SJCRH30 (cell line): ENCODE data around the gene ABCA7. TPM values are rescaled to one million over a fixed set of nuclear protein-coding genes. Genes with fewer than 3 reads are reported as not detected.
"Not testable (repeated sequence)": the region's sequence is repeated elsewhere in the genome, so short reads cannot be mapped to it uniquely, and the experiment has no call there.

Experiments
- DNase-seq, 2 experiments: peaks; one replicate each; pipeline ENCODE4 v3.0.0-alpha.2; 2015 to 2020
- H3K27ac ChIP-seq: fragments of 250-450 bp; sonication (Bioruptor Pico); 2 replicates; pipeline ENCODE4 v1.5.1; 2020; ENCODE audit warnings: mild to moderate bottlenecking, moderate library complexity
- H3K27me3 ChIP-seq: fragments of 250-450 bp; sonication (Bioruptor Pico); 2 replicates; pipeline ENCODE4 v1.5.1; 2020; ENCODE audit warnings: mild to moderate bottlenecking, moderate library complexity
- H3K36me3 ChIP-seq: fragments of 250-450 bp; sonication (Bioruptor Pico); 2 replicates; pipeline ENCODE4 v1.5.1; 2020; ENCODE audit warnings: mild to moderate bottlenecking, moderate library complexity
- H3K4me1 ChIP-seq: fragments of 250-450 bp; sonication (Bioruptor Pico); 2 replicates; pipeline ENCODE4 v1.5.1; 2020; ENCODE audit warnings: mild to moderate bottlenecking, moderate library complexity
- H3K4me3 ChIP-seq: fragments of 250-450 bp; sonication (Bioruptor Pico); 2 replicates; pipeline ENCODE4 v1.5.1; 2020; ENCODE audit warnings: mild to moderate bottlenecking, moderate library complexity
- H3K9me3 ChIP-seq: fragments of 250-450 bp; sonication (Bioruptor Pico); replicated peaks from 2 replicates; pipeline ENCODE4 v1.5.1; 2020; ENCODE audit warnings: mild to moderate bottlenecking, moderate library complexity
- total RNA-seq: library from RNA; depleted of rRNA; stranded (reverse); fragments of >200 nt; shearing (Covaris generic); gene quantifications from 2 replicates; pipeline ENCODE4 v1.2.3, GENCODE V29; 2014; rRNA removed

ABCA7 gene
- total RNA-seq, 1 experiment from 2014 or later, result 11.0 TPM

DNA sequence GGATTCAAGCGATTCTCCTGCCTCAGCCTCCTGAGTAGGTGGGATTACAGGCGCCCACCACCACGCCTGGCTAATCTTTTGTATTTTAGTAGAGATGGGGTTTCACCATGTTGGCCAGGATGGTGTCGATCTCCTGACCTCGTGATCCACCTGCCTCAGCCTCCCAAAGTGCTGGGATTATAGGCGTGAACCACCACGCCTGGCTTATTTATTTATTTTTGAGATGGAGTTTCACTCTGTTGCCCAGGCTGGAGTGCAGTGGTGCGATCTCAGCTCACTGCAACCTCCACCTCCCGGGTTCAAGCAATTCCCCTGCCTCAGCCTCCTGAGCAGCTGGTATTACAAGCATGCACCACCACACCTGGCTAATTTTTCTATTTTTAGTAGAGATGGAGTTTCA is 74.8 kb downstream of the ABCA7 start:
- H3K36me3 ChIP-seq, result peaks cover 26% of the 10 kb centered on the region
- H3K27ac ChIP-seq, H3K4me3 ChIP-seq, DNase-seq, H3K4me1 ChIP-seq, H3K9me3 ChIP-seq, H3K27me3 ChIP-seq: not testable (repeated sequence)

Other genes starting within 250 kb of the ABCA7 start
- gene PTBP1, start 242.7 kb upstream of the ABCA7 start, total RNA-seq, result 232 TPM in 2 replicates
- gene PLPPR3, start 218.2 kb upstream of the ABCA7 start, total RNA-seq, result not detected in 2 replicates
- not detected in 2 replicates for gene AZU1, start 212.3 kb upstream of the ABCA7 start, total RNA-seq
- gene PRTN3, start 199.1 kb upstream of the ABCA7 start, total RNA-seq, result not detected in 2 replicates
- not detected in 2 replicates for gene ELANE, start 187.8 kb upstream of the ABCA7 start, total RNA-seq
- 0.08 and 0.18 TPM in 2 replicates for gene CFD, start 180.4 kb upstream of the ABCA7 start, total RNA-seq
- 19.6 and 21.3 TPM in 2 replicates for gene MED16, start 146.9 kb upstream of the ABCA7 start, total RNA-seq
- not detected in 2 replicates for gene RNU6-9, start 146.6 kb upstream of the ABCA7 start, total RNA-seq
- 18.3 and 19.8 TPM in 2 replicates for gene R3HDM4, start 126.9 kb upstream of the ABCA7 start, total RNA-seq
- gene KISS1R, start 122.8 kb upstream of the ABCA7 start, total RNA-seq, result 0.08 TPM in 1 of 2 replicates, not detected in the other
- gene ARID3A, start 114.1 kb upstream of the ABCA7 start, total RNA-seq, result 28.7 and 34.8 TPM in 2 replicates
- 47.5 and 58.9 TPM in 2 replicates for gene WDR18, start 55.8 kb upstream of the ABCA7 start, total RNA-seq
- not detected in 2 replicates for gene GRIN3B, start 39.7 kb upstream of the ABCA7 start, total RNA-seq
- 61.0 and 66.8 TPM in 2 replicates for gene TMEM259, start 19.0 kb upstream of the ABCA7 start, total RNA-seq
- not detected in 2 replicates for gene RNU6-2, start 18.6 kb upstream of the ABCA7 start, total RNA-seq
- 87.2 and 91.4 TPM in 2 replicates for gene CNN2, start 13.5 kb upstream of the ABCA7 start, total RNA-seq
- gene ARHGAP45, start 27.1 kb downstream of the ABCA7 start, total RNA-seq, result 2.9 TPM in 2 replicates
- gene POLR2E, start 55.3 kb downstream of the ABCA7 start, total RNA-seq, result 176 and 183 TPM in 2 replicates
- 232 and 290 TPM in 2 replicates for gene GPX4, start 63.9 kb downstream of the ABCA7 start, total RNA-seq
- gene SBNO2, start 134.2 kb downstream of the ABCA7 start, total RNA-seq, result 15.0 and 17.1 TPM in 2 replicates
- gene STK11, start 165.7 kb downstream of the ABCA7 start, total RNA-seq, result 40.4 and 43.6 TPM in 2 replicates
- gene CBARP, start 197.9 kb downstream of the ABCA7 start, total RNA-seq, result 1.2 and 1.9 TPM in 2 replicates
- 25.5 and 32.2 TPM in 2 replicates for gene ATP5F1D, start 201.6 kb downstream of the ABCA7 start, total RNA-seq
- gene MIDN, start 208.5 kb downstream of the ABCA7 start, total RNA-seq, result 9.1 TPM in 2 replicates
- gene CIRBP, start 229.2 kb downstream of the ABCA7 start, total RNA-seq, result 159 and 181 TPM in 2 replicates
- 22.3 and 25.1 TPM in 2 replicates for gene FAM174C, start 235.4 kb downstream of the ABCA7 start, total RNA-seq
- gene EFNA2, start 245.8 kb downstream of the ABCA7 start, total RNA-seq, result 1.0 and 2.8 TPM in 2 replicates